IMR-90 (cell line): ENCODE results near the gene LCK. TPM values are rescaled to one million over a fixed set of nuclear protein-coding genes. Genes with fewer than 3 reads are reported as not detected.
A peak's percentile ranks its signal among the peaks of the same experiment; 100 is the strongest.

Experiments used
- ATAC-seq: fragments of 200-7000 bp; cut with Tn5 transposase; 2 replicates; pipeline ENCODE4 v1.9.1; 2020; ENCODE audit warnings: low read depth, mild to moderate bottlenecking, moderate library complexity
- BruUV-seq: library from RNA; stranded (reverse); fragments of 400-500 nt; replicated peaks from 2 replicates; lab custom pipeline; 2021; lab: Mats Ljungman, UMichigan
- CTCF ChIA-PET: fragments of 300-600 bp; formaldehyde crosslinking; extraction: SDS; loops from one replicate; lab custom pipeline; 2021; ENCODE audit warnings: antibody characterized with exemption; lab: Yijun Ruan, JAX
- POLR2A ChIA-PET: fragments of 300-600 bp; sonication (Branson Sonifier 250); formaldehyde crosslinking; loops from one replicate; lab custom pipeline; 2022; ENCODE audit warnings: antibody characterized with exemption; ENCODE audit not compliant: unreplicated experiment; lab: Charles Lee
- DNase-seq: peaks from one replicate; pipeline ENCODE4 v3.0.0; 2013
- H2AFZ ChIP-seq: replicated peaks from 2 replicates; pipeline ENCODE3; 2013; ENCODE audit warnings: low read length, mild to moderate bottlenecking; ENCODE audit not compliant: poor library complexity
- H2AK5ac ChIP-seq: 2 replicates; pipeline ENCODE4 v1.6.1; 2013; ENCODE audit warnings: low read depth, low read length, inconsistent platforms
- H2AK9ac ChIP-seq: replicated peaks from 2 replicates; pipeline ENCODE3; 2013; ENCODE audit warnings: mild to moderate bottlenecking, low read depth, low read length, moderate library complexity; ENCODE audit not compliant: poor library complexity
- H2BK120ac ChIP-seq: 2 replicates; pipeline ENCODE4 v1.6.1; 2013; ENCODE audit warnings: low read depth, low read length, inconsistent platforms
- H2BK15ac ChIP-seq: 3 replicates; pipeline ENCODE4 v1.6.1; 2013; ENCODE audit warnings: low read depth, low read length, inconsistent platforms
- H2BK20ac ChIP-seq: 2 replicates; pipeline ENCODE4 v1.6.1; 2013; ENCODE audit warnings: low read depth, mild to moderate bottlenecking, inconsistent platforms, low read length, moderate library complexity
- H2BK5ac ChIP-seq: 2 replicates; pipeline ENCODE4 v1.6.1; 2013; ENCODE audit warnings: mild to moderate bottlenecking, low read depth, low read length, inconsistent platforms; ENCODE audit not compliant: poor library complexity, severe bottlenecking
- H3K14ac ChIP-seq: replicated peaks from 2 replicates; pipeline ENCODE4 v1.6.1; 2013; ENCODE audit warnings: low read depth, low read length, inconsistent platforms
- H3K18ac ChIP-seq: 2 replicates; pipeline ENCODE4 v1.6.1; 2013; ENCODE audit warnings: low read depth, low read length, control low read depth
- H3K23ac ChIP-seq: 2 replicates; pipeline ENCODE4 v1.6.1; 2013; ENCODE audit warnings: low read depth, low read length, inconsistent platforms
- H3K27ac ChIP-seq: 2 replicates; pipeline ENCODE4 v1.5.1; 2013; ENCODE audit warnings: mild to moderate bottlenecking, control low read depth, low read length; ENCODE audit not compliant: insufficient read depth
- H3K27me3 ChIP-seq: 2 replicates; pipeline ENCODE4 v1.6.1; 2013; ENCODE audit warnings: low read length; ENCODE audit not compliant: control insufficient read depth, insufficient read depth
- H3K36me3 ChIP-seq: 2 replicates; pipeline ENCODE4 v1.6.1; 2013; ENCODE audit warnings: low read length, mixed read lengths; ENCODE audit not compliant: control insufficient read depth, insufficient read depth
- H3K4ac ChIP-seq: 2 replicates; pipeline ENCODE4 v1.6.1; 2013; ENCODE audit warnings: low read depth, low read length, inconsistent platforms
- H3K4me1 ChIP-seq: 2 replicates; pipeline ENCODE4 v1.6.1; 2013; ENCODE audit warnings: low read length, mixed read lengths; ENCODE audit not compliant: control insufficient read depth, insufficient read depth
- H3K4me2 ChIP-seq: 2 replicates; pipeline ENCODE4 v1.6.1; 2013; ENCODE audit warnings: low read depth, mild to moderate bottlenecking, control low read depth, low read length, moderate library complexity
- H3K4me3 ChIP-seq: 2 replicates; pipeline ENCODE4 v1.5.1; 2013; ENCODE audit warnings: low read depth, mild to moderate bottlenecking, control low read depth, low read length, moderate library complexity; ENCODE audit not compliant: insufficient read depth
- H3K56ac ChIP-seq: 2 replicates; pipeline ENCODE4 v1.6.1; 2013; ENCODE audit warnings: low read length, inconsistent platforms; ENCODE audit not compliant: insufficient read depth; ENCODE audit errors: extremely low read depth
- H3K79me1 ChIP-seq, 2 experiments: 2 replicates each; pipeline ENCODE4 v1.6.1; 2013; ENCODE audit warnings: low read length in 2 of 2, inconsistent platforms in 1 of 2, low read depth in 1 of 2
- H3K9ac ChIP-seq: 2 replicates; pipeline ENCODE4 v1.6.1; 2013; ENCODE audit warnings: low read depth, low read length, control low read depth
- H3K9me1 ChIP-seq: 2 replicates; pipeline ENCODE4 v1.6.1; 2013; ENCODE audit warnings: low read length, inconsistent platforms; ENCODE audit not compliant: insufficient read depth
- H3K9me3 ChIP-seq: 2 replicates; pipeline ENCODE4 v1.6.1; 2013; ENCODE audit warnings: low read length; ENCODE audit not compliant: control insufficient read depth, insufficient read depth
- H4K20me1 ChIP-seq: 2 replicates; pipeline ENCODE4 v1.6.1; 2013; ENCODE audit warnings: low read length, inconsistent platforms; ENCODE audit not compliant: insufficient read depth
- H4K5ac ChIP-seq: 2 replicates; pipeline ENCODE4 v1.6.1; 2013; ENCODE audit warnings: mild to moderate bottlenecking, low read depth, low read length, control low read depth
- H4K8ac ChIP-seq, 2 experiments: 2 replicates each; pipeline ENCODE4 v1.6.1; 2013; ENCODE audit warnings: low read depth in 2 of 2, low read length in 2 of 2, control low read depth in 1 of 2, inconsistent platforms in 1 of 2
- H4K91ac ChIP-seq: 2 replicates; pipeline ENCODE4 v1.6.1; 2013; ENCODE audit warnings: low read depth, low read length, inconsistent platforms; ENCODE audit not compliant: insufficient read depth
- CEBPB ChIP-seq: IDR thresholded peaks from 2 replicates; pipeline ENCODE4 v1.6.1; 2012; ENCODE audit warnings: low read depth, low read length, improper control_type of control experiment
- FOS ChIP-seq: fragments of 150-350 bp; IDR thresholded peaks from 2 replicates; pipeline ENCODE4 v1.6.1; 2016; ENCODE audit warnings: low read depth, low read length
- MAZ ChIP-seq: IDR thresholded peaks from 2 replicates; pipeline ENCODE4 v1.6.1; 2012; ENCODE audit warnings: low read depth, mild to moderate bottlenecking, low read length, improper control_type of control experiment, moderate library complexity, borderline replicate concordance
- POLR2A ChIP-seq: IDR thresholded peaks from 2 replicates; pipeline ENCODE4 v1.6.1; 2012; ENCODE audit warnings: mild to moderate bottlenecking, low read depth, low read length
- WGBS, 2 experiments: methylation state at CpG; one replicate each; pipeline versions ENCODE4 v1.1.5 to v1.1.7; 2013; ENCODE audit warnings: missing lambda C conversion rate in 2 of 2; ENCODE audit not compliant: insufficient read length in 1 of 2; ENCODE audit errors: extremely low coverage in 2 of 2; 5-methylcytosine and 5-hydroxymethylcytosine counted together
- dilution Hi-C: fragments of 300-500 bp; cut with HindIII; formaldehyde crosslinking; loops from one replicate; pipeline ENCODE4 v1.14.3; 2018; ENCODE audit warnings: low sequenced_read_pairs; ENCODE audit not compliant: unreplicated experiment
- in situ Hi-C: fragments of 300-500 bp; cut with MboI; formaldehyde crosslinking; loops from 3 replicates; pipeline ENCODE4 v1.14.3; 2019; ENCODE audit warnings: low sequenced_read_pairs, inconsistent platforms, mixed read lengths
- intact Hi-C: fragments of 100-400 bp; cut with micrococcal nuclease; formaldehyde crosslinking; loops from 2 replicates; pipeline ENCODE4 v1.10.0; 2022
- polyA plus RNA-seq, 3 experiments: library from polyadenylated mRNA; depleted of rRNA; stranded (reverse); fragments of >200 nt; gene quantifications; 2 replicates each; pipeline ENCODE4 v1.2.3, GENCODE V29; 2012; ENCODE audit warnings: low replicate concordance in 1 of 3
- total RNA-seq: library from RNA; depleted of rRNA; stranded (reverse); fragments of >200 nt; gene quantifications from 2 replicates; pipeline ENCODE4 v1.2.3, GENCODE V29; 2012
- TF ChIP-seq, protein P1 (sequence below): fragments of 150-350 bp; IDR thresholded peaks from 2 replicates; pipeline ENCODE4 v1.6.1; 2017; ENCODE audit warnings: mild to moderate bottlenecking, antibody characterized with exemption, low read length, low read depth

Gene LCK
- total and polyA plus RNA-seq, 2 of the 4 experiments (the other 2 are of a cell fraction): not detected

DNA sequence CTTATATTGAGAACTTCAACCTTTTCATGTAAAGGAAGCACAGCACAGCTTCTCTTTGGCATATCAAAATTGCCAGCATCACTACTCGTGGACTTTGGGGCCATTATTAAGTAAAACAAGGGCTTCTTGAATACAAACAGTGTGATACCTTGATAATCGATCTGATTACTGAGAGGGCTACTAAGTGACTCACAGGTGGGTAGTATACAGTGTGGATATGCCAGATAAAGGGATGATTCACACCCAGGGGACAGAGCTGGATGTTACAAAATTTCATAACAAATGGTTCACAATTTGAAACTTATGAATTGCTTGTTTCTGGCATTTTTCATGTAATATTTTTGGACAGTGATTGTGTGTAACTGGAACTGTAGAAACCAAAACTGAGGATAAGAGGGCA lies 56.3 kb downstream of the LCK start:
- POLR2A ChIA-PET: no interaction called here
- CTCF ChIA-PET: no interaction called here

More for the DNA sequence above, 56.3 kb downstream of the LCK start:
- ATAC-seq (no peak), DNase-seq (peak; percentile 54)
- no peak overlapping the region for H2BK120ac ChIP-seq
- no peaks in the 10 kb centered on the region; the same call in 1 of the 2 replicates for H3K9me3 ChIP-seq
- no peak overlapping the region for H2BK5ac ChIP-seq
- H4K91ac ChIP-seq: no peak overlapping the region
- no peak overlapping the region for H3K56ac ChIP-seq
- no peak overlapping the region for H3K14ac ChIP-seq
- H3K4me3 ChIP-seq: no peak overlapping the region
- no peak overlapping the region for H3K23ac ChIP-seq
- H2AFZ ChIP-seq: no peak overlapping the region
- no peak overlapping the region for H4K5ac ChIP-seq
- H2AK9ac ChIP-seq: no peak overlapping the region
- TF ChIP-seq, protein P1, sequence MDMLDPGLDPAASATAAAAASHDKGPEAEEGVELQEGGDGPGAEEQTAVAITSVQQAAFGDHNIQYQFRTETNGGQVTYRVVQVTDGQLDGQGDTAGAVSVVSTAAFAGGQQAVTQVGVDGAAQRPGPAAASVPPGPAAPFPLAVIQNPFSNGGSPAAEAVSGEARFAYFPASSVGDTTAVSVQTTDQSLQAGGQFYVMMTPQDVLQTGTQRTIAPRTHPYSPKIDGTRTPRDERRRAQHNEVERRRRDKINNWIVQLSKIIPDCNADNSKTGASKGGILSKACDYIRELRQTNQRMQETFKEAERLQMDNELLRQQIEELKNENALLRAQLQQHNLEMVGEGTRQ: no peak
- TF ChIP-seq POLR2A (no peak), CEBPB (0 out of 2 replicates have a peak, but pooled peaks have one; percentile 15), FOS (peak; percentile 51; the same call in 1 of the 2 replicates), MAZ (no peak)
- WGBS, 2 experiments: no CpG with 5 or more reads among the region's 2 CpGs
- no peak overlapping the region for H2BK15ac ChIP-seq
- H2AK5ac ChIP-seq: no peak overlapping the region
- H2BK20ac ChIP-seq: no peak overlapping the region
- H3K27ac ChIP-seq: no peak overlapping the region
- no peak overlapping the region for H3K4ac ChIP-seq
- H4K20me1 ChIP-seq: peaks cover 17% of the 10 kb centered on the region
- H3K4me2 ChIP-seq: no peak overlapping the region; the same call in 1 of the 2 replicates
- intact Hi-C loops: no loop called here
- H3K18ac ChIP-seq: no peak overlapping the region
- H3K36me3 ChIP-seq: peaks cover 26% of the 10 kb centered on the region
- H3K4me1 ChIP-seq: peaks cover 5% of the 10 kb centered on the region
- no TSS peak for BruUV-seq
- in situ Hi-C loops: no loop called here
- dilution Hi-C loops: no loop called here
- H3K9ac ChIP-seq: no peak overlapping the region
- no peaks in the 10 kb centered on the region for H3K27me3 ChIP-seq
- H3K79me1 ChIP-seq: peaks cover 39 to 75% of the 10 kb centered on the region in 2 experiments
- H3K9me1 ChIP-seq: peaks cover 12% of the 10 kb centered on the region
- H4K8ac ChIP-seq: no peak overlapping the region
